Measurements from ENCODE around the gene QSOX2. TPM values are rescaled to one million over a fixed set of nuclear protein-coding genes. Genes with fewer than 3 reads are reported as not detected.

QSOX2 gene
- total RNA-seq, 1 experiment from 2014 or later = 34.6 TPM

DNA sequence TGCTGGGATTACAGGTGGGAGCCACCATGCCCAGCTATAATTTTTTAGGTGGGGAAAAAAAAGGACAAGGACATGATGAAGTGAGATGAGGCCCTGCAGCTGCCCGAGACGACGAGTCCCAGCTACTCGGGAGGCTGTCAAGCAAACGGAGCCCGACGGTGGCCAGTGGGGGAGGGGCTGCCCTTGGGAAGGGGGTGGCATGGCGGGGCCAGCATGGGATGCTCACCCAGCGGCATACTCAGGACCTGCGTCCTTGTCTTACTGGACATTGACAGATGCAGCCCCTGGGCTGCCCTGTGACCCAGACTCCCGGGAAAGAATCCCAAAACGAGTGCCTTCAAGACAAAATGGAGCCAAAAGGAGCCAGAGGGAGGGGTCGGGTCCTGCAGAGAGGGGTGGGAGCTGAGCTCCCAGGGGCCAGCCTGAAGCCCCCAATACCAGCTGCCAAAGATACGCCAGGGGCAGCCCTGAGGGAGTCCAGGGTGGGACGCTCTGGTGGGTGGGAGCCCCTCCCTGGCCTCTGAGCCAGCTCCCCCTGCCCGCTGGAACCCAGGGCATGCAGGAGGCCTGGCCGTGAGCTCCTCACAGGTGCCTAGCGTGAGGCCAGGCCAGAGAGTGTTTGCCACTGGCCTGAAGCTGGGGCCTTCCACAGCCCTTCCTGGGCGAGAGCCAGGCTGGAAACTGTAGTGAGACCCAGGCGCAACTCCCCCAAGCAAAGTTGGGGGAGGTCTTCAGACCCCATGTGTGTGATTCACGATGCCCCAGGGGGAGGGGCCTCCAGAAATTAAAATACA lies 42.5 kb upstream of the QSOX2 start:
- Histone ChIP-seq H4K20me1 (ENCODE audit: insufficient read depth) (no peaks in the 10 kb centered on the region), H3K9me3 (ENCODE audit: control insufficient read depth in 1 of 2, insufficient read depth in 1 of 2, low read depth in 1 of 2, low read length in 2 of 2) (no peaks in the 10 kb centered on the region; a peak in 1 of 4 replicates), H2AFZ (ENCODE audit: low read depth, low read length, poor library complexity, severe bottlenecking) (no peak overlapping the region), H3K9ac (ENCODE audit: low read length) (no peak overlapping the region), H3K4me3 (replicated peaks in 1 of 2; ENCODE audit: low read depth in 1 of 2, low read length in 2 of 2) (no peak overlapping the region), H3K27ac (ENCODE audit: low read depth, low read length) (no peak overlapping the region), H3K27me3 (ENCODE audit: insufficient read depth, low read length) (no peaks in the 10 kb centered on the region), H3K79me2 (ENCODE audit: insufficient read depth, low read length) (no peaks in the 10 kb centered on the region), H3K4me1 (ENCODE audit: control insufficient read depth in 1 of 2, insufficient read depth in 2 of 2, low read length in 2 of 2) (peaks cover 13 to 24% of the 10 kb centered on the region in 2 experiments; a peak in 3 of 4 replicates), H3K9me2 (ENCODE audit: insufficient read depth) (no peaks in the 10 kb centered on the region), H3K36me3 (ENCODE audit: control insufficient read depth in 1 of 2, insufficient read depth in 2 of 2, low read length in 2 of 2) (no peaks in the 10 kb centered on the region), H3K4me2 (ENCODE audit: low read length) (no peak overlapping the region)
- ChIA-PET POLR2A (no interaction called here), RAD21 (ENCODE audit: low non-redundant PET in 1 of 2, low total read pairs in 2 of 2, uncharacterized antibody in 2 of 2, unreplicated experiment in 2 of 2) (no interaction called here), CTCF (interaction anchor here (0.6 kb wide), 1 partner anchor 9 kb away, joined by 3 read pairs; no protein-coding TSS in a partner anchor)
- TF ChIP-seq RAD21 (IDR thresholded peaks at IDR 0.05; ENCODE audit: low read depth) = no peak
- TF ChIP-seq SP1 (IDR thresholded peaks at IDR 0.05; ENCODE audit: low read depth) = no peak
- TF ChIP-seq, protein P1, sequence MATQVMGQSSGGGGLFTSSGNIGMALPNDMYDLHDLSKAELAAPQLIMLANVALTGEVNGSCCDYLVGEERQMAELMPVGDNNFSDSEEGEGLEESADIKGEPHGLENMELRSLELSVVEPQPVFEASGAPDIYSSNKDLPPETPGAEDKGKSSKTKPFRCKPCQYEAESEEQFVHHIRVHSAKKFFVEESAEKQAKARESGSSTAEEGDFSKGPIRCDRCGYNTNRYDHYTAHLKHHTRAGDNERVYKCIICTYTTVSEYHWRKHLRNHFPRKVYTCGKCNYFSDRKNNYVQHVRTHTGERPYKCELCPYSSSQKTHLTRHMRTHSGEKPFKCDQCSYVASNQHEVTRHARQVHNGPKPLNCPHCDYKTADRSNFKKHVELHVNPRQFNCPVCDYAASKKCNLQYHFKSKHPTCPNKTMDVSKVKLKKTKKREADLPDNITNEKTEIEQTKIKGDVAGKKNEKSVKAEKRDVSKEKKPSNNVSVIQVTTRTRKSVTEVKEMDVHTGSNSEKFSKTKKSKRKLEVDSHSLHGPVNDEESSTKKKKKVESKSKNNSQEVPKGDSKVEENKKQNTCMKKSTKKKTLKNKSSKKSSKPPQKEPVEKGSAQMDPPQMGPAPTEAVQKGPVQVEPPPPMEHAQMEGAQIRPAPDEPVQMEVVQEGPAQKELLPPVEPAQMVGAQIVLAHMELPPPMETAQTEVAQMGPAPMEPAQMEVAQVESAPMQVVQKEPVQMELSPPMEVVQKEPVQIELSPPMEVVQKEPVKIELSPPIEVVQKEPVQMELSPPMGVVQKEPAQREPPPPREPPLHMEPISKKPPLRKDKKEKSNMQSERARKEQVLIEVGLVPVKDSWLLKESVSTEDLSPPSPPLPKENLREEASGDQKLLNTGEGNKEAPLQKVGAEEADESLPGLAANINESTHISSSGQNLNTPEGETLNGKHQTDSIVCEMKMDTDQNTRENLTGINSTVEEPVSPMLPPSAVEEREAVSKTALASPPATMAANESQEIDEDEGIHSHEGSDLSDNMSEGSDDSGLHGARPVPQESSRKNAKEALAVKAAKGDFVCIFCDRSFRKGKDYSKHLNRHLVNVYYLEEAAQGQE (IDR thresholded peaks at IDR 0.05; ENCODE audit: low read depth) = no peak
- TF ChIP-seq EZH2 (IDR thresholded peaks at IDR 0.05) = no peak
- TF ChIP-seq, protein P2, sequence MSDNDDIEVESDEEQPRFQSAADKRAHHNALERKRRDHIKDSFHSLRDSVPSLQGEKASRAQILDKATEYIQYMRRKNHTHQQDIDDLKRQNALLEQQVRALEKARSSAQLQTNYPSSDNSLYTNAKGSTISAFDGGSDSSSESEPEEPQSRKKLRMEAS (IDR thresholded peaks at IDR 0.05) = no peak
- no peak for TF ChIP-seq ZFX (IDR thresholded peaks at IDR 0.05)
- TF ChIP-seq POLR2A (IDR thresholded peaks at IDR 0.05; ENCODE audit: borderline replicate concordance, extremely low read depth, insufficient read depth, insufficient read length) = no peak
- no peak for TF ChIP-seq ELF1 (IDR thresholded peaks at IDR 0.05; ENCODE audit: borderline replicate concordance, low read depth)
- TF ChIP-seq POLR2AphosphoS5 (IDR thresholded peaks at IDR 0.05; ENCODE audit: low read depth, low read length) = no peak
- no peak for TF ChIP-seq EZH2phosphoT487 (IDR thresholded peaks at IDR 0.05; ENCODE audit: borderline replicate concordance)
- no peak for TF ChIP-seq JUND (IDR thresholded peaks at IDR 0.05)
- TF ChIP-seq ZNF274 (IDR thresholded peaks at IDR 0.05; ENCODE audit: low read depth, low read length) = no peak
- no peak for TF ChIP-seq CBX3 (IDR thresholded peaks at IDR 0.05; ENCODE audit: low read depth)
- TF ChIP-seq CEBPB (IDR thresholded peaks at IDR 0.05; ENCODE audit: low read depth) = no peak
- intact Hi-C loops (cut with micrococcal nuclease) = loop anchor here (10.0 kb wide), 1 partner anchor 323 kb away; the partner anchor contains the start of gene UBAC1
- no peak for DNase-seq (ENCODE audit: low read depth, low spot score)
- no peak for ATAC-seq
- no TSS peak for BruUV-seq (replicated peaks)
